Measurements from ENCODE around the gene DGKZ.

DNA sequence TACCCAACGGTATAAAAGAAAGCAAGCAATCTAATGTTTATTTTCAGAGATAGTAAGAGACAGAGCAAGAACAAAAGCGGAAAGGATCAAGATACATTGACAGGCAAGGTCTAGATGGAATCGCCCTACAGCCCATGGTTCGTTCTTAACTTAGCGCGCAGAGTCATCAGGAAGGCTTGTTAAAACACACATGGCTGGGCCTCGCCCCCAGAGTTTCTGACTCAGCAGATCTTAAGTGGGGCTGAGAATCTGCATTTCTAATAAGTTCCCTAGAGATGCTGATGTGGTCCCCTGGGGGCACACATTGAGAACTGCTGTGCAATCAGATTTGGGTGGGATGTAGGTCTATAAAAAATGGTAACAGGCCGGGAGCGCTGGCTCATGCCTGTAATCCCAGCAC, 80.1 kb downstream of the DGKZ start:
- TF ChIP-seq EP300 (IDR thresholded peaks at IDR 0.05) = no peak
- TF ChIP-seq, protein P1, sequence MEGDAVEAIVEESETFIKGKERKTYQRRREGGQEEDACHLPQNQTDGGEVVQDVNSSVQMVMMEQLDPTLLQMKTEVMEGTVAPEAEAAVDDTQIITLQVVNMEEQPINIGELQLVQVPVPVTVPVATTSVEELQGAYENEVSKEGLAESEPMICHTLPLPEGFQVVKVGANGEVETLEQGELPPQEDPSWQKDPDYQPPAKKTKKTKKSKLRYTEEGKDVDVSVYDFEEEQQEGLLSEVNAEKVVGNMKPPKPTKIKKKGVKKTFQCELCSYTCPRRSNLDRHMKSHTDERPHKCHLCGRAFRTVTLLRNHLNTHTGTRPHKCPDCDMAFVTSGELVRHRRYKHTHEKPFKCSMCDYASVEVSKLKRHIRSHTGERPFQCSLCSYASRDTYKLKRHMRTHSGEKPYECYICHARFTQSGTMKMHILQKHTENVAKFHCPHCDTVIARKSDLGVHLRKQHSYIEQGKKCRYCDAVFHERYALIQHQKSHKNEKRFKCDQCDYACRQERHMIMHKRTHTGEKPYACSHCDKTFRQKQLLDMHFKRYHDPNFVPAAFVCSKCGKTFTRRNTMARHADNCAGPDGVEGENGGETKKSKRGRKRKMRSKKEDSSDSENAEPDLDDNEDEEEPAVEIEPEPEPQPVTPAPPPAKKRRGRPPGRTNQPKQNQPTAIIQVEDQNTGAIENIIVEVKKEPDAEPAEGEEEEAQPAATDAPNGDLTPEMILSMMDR (IDR thresholded peaks at IDR 0.05) = no peak
